HEK293 (cell line): ENCODE results near the gene FAM32A.

Experiments
- CTCF ChIA-PET: fragments of 350-600 bp; formaldehyde crosslinking; extraction: SDS; loops from one replicate; lab custom pipeline; 2021; ENCODE audit warnings: antibody characterized with exemption; lab: Yijun Ruan, JAX
- POLR2A ChIA-PET: fragments of 300-600 bp; formaldehyde crosslinking; extraction: SDS; loops from one replicate; lab custom pipeline; 2020; ENCODE audit warnings: antibody characterized with exemption, inconsistent platforms; lab: Yijun Ruan, JAX
- H3K27ac ChIP-seq: fragments of 200-500 bp; sonication (Bioruptor generic); 2 replicates; pipeline ENCODE4 v1.5.1; 2014; ENCODE audit warnings: low read depth, low read length, control low read depth, inconsistent platforms; ENCODE audit errors: extremely low read depth
- H3K36me3 ChIP-seq, 2 experiments: fragments of 200-500 bp in 1 of 2; sonication (Bioruptor generic) in 1 of 2; 1 replicate in 1 of 2; 2 replicates in 1 of 2; pipeline ENCODE4 v1.5.1; 2014 to 2017; ENCODE audit warnings: inconsistent platforms in 2 of 2, low read length in 2 of 2; ENCODE audit not compliant: control insufficient read depth in 2 of 2, insufficient read depth in 1 of 2
- H3K4me1 ChIP-seq: fragments of 200-500 bp; sonication (Bioruptor generic); 2 replicates; pipeline ENCODE4 v1.5.1; 2014; ENCODE audit warnings: mild to moderate bottlenecking, low read length, inconsistent platforms; ENCODE audit not compliant: control insufficient read depth, insufficient read depth
- H3K4me3 ChIP-seq: 2 replicates; pipeline ENCODE4 v1.5.1; 2011; ENCODE audit warnings: low read depth, mild to moderate bottlenecking, control low read depth, low read length, moderate library complexity
- H3K9me3 ChIP-seq: fragments of 200-500 bp; sonication (Bioruptor generic); 2 replicates; pipeline ENCODE4 v1.5.1; 2014; ENCODE audit warnings: low read depth, low read length, inconsistent platforms; ENCODE audit not compliant: control insufficient read depth, insufficient read depth
- ZFHX2 ChIP-seq: fragments of 450-650 bp; formaldehyde crosslinking; conservative IDR thresholded peaks from 2 replicates; pipeline ENCODE4 v1.5.1; 2016; ENCODE audit warnings: missing biosample characterization, missing genetic modification characterization
- ZIC2 ChIP-seq: fragments of 450-650 bp; formaldehyde crosslinking; IDR thresholded peaks from 2 replicates; pipeline ENCODE4 v1.5.1; 2016; ENCODE audit warnings: missing biosample characterization, missing genetic modification characterization
- ZNF148 ChIP-seq: fragments of 450-650 bp; formaldehyde crosslinking; IDR thresholded peaks from 2 replicates; pipeline ENCODE4 v1.5.0; 2017; ENCODE audit warnings: missing biosample characterization, missing genetic modification characterization, borderline replicate concordance
- ZNF791 ChIP-seq: fragments of 450-650 bp; formaldehyde crosslinking; IDR thresholded peaks from 2 replicates; pipeline ENCODE4 v1.5.1; 2016; ENCODE audit warnings: missing biosample characterization, missing genetic modification characterization

The FAM32A gene

GRCh38 chr19:16235811-16236652 is 50.8 kb downstream of the FAM32A start:
- Histone ChIP-seq H3K9me3 (no peaks in the 10 kb centered on the region), H3K36me3 (peaks cover 0 to 44% of the 10 kb centered on the region in 2 experiments; a peak in 2 of 3 replicates), H3K27ac (no peak overlapping the region)
- CTCF ChIA-PET, result interaction anchor here (2.1 kb wide), 1 partner anchor 147 kb away, joined by 5 read pairs; no protein-coding TSS in a partner anchor
- POLR2A ChIA-PET, result no interaction called here
- no peak for TF ChIP-seq ZFHX2
- TF ChIP-seq ZNF148, result no peak
- TF ChIP-seq ZIC2 (tag by site-specific recombination), result peak; percentile 62
- no peak for TF ChIP-seq ZNF791
- TF ChIP-seq, all 188 proteins: peak for 1
- H3K4me3 ChIP-seq, result no peak overlapping the region
- H3K4me1 ChIP-seq, result no peaks in the 10 kb centered on the region
